ENCODE measurements around the gene LITAFD. TPM values are rescaled to one million over a fixed set of nuclear protein-coding genes. Genes with fewer than 3 reads are reported as not detected.
"Not testable (repeated sequence)": the region's sequence is repeated elsewhere in the genome, so short reads cannot be mapped to it uniquely, and the experiment has no call there.

LITAFD gene
- total RNA-seq, 1 donor from 2014 or later, result not detected

DNA sequence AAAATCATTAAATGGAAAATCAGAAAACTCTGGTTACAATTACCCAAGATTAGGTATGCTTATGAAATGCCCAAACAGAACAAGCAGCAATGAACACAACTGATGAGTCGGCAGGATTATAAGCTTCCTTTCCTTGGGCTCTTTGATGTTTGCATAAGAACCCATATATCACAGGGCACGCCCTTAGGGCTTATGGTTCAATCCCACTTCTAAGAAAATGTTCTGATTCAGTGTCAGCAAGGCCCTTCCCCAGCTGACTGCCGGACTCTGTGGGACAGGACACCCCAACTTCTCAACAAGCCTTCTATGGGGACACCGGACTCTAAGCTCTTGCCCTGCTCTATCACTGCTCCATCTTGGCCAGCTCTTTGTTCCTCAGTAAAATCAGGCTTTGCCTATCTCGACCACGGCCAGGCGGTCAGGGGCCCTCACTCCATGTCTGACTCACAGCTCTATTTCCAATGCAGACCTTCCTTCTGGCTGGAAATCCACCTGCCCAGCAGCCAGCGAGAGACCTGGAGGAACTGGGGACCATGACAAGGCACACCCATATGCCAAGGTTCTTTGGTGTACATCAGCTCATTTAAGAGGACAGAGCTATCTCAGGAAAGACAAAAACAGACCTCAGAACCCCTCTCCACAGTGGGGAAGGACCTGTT, 26.8 kb downstream of the LITAFD start:
- DNase-seq (no peak), ATAC-seq (no peak)
- intact Hi-C loops (cut with micrococcal nuclease), result no loop called here

GRCh38 chr16:8910811-8911210, 28.7 kb downstream of the LITAFD start:
- DNase-seq, result no peak
- ATAC-seq, result no peak
- intact Hi-C loops (cut with micrococcal nuclease), result no loop called here

- ATAC-seq, result no peak
- DNase-seq, result no peak
- intact Hi-C loops (cut with micrococcal nuclease), result no loop called here
These were observed 30.6 kb downstream of the LITAFD start for GRCh38 chr16:8912793-8913192.

GRCh38 chr16:8914098-8914497, 31.9 kb downstream of the LITAFD start:
- DNase-seq, result no peak
- intact Hi-C loops (cut with micrococcal nuclease), result no loop called here
- ATAC-seq, result no peak

- intact Hi-C loops (cut with micrococcal nuclease), result no loop called here
- DNase-seq (no peak), ATAC-seq (no peak)
These were observed 33.7 kb downstream of the LITAFD start for GRCh38 chr16:8915722-8916301.

- intact Hi-C loops (cut with micrococcal nuclease), result no loop called here
- DNase-seq (no peak), ATAC-seq (no peak)
These were observed 34.5 kb downstream of the LITAFD start for GRCh38 chr16:8916541-8917225.

DNA sequence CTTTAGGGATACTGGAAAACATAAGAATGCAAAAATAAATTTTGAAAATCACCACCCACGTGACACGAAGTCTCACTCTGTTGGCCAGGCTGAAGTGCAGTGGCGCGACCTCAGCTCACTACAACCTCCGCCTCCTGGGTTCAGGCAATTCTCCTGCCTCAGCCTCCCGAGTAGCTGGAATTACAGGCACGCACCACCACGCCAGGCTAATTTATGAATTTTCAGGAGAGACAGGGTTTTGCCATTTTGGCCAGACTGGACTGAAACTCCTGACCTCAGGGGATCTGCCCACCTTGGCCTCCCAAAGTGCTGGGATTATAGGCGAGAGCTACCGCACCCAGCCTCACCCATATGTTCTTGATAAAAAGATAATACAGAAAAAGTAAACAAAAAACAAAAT, 35.2 kb downstream of the LITAFD start:
- DNase-seq; intact Hi-C loops (cut with micrococcal nuclease): not testable (repeated sequence)

GRCh38 chr16:8919089-8919933, 37.2 kb downstream of the LITAFD start:
- intact Hi-C loops (cut with micrococcal nuclease), result no loop called here
- DNase-seq (no peak), ATAC-seq (no peak)

More for the DNA sequence above, 35.2 kb downstream of the LITAFD start:
- not testable (repeated sequence) for ATAC-seq

DNA sequence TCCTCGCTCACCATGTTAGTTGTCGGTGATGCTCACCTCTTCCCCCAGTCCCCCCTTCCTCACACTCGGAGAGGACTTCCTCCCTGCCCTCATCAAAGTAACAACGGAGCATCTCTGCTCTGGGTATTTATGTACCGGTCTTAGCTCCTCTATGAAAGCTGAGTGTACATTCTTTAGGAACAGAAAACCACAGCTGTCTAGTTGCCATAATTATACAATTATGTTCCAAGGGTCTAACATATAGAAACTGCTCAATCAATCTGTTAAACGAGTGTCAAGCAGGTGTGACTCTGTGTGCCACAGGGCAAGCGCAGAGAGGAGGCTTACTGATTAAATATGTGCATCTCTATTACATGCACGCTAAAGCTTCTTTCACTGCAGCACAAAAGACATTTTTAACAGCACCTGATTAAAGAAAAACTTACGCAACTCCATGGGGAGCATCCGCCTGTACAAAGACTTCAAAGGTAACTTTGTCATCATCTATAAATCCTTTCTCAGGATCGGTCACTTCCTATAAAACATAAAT, 37.8 kb downstream of the LITAFD start:
- DNase-seq (no peak), ATAC-seq (no peak)
- intact Hi-C loops (cut with micrococcal nuclease), result no loop called here

GRCh38 chr16:8920645-8921346, 38.6 kb downstream of the LITAFD start:
- intact Hi-C loops (cut with micrococcal nuclease), result no loop called here
- no peak for ATAC-seq
- no peak for DNase-seq

GRCh38 chr16:8921347-8921984, 39.3 kb downstream of the LITAFD start:
- no peak for DNase-seq
- intact Hi-C loops (cut with micrococcal nuclease), result no loop called here
- ATAC-seq, result no peak

DNA sequence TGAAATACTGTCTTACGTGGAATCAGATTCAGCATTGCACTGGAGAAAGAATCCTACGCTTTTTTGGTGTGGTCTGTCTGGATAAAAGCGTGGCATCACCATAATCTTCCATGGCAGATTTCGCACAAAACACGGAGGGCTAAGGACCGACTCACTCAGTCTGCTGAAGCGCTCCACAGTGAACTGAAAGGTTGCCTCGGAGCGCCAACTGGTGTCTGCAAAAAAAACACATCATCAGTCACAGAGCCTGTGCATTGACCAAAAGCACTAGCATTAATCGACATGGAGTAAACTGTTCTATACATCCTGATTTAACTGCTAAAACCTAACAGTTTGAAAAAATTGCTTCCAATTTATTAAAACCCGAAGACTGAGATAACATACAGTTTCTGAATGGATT, 41.0 kb downstream of the LITAFD start:
- intact Hi-C loops (cut with micrococcal nuclease), result no loop called here
- DNase-seq (no peak), ATAC-seq (no peak)

DNA sequence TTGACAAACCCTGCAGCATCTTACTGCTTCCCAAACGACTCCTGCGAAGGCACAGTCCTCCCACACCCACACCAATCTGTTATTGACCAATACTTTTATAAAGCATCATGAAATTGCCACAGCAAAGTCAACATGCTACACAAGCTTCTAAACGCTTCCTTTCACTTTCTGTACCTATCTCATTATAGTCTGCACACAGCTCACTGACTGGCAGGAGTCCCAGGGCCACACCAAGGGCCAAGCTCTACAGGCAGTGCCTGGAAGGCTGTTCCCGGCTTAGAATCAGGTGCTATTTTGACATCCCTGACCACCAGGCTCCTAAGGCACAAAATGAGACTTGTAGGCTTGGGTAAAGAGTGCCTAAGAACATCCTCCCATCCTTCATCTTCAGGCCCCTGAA, 42.1 kb downstream of the LITAFD start:
- peak; percentile 90 for ATAC-seq
- peak; percentile 77 for DNase-seq
- intact Hi-C loops (cut with micrococcal nuclease), result no loop called here

DNA sequence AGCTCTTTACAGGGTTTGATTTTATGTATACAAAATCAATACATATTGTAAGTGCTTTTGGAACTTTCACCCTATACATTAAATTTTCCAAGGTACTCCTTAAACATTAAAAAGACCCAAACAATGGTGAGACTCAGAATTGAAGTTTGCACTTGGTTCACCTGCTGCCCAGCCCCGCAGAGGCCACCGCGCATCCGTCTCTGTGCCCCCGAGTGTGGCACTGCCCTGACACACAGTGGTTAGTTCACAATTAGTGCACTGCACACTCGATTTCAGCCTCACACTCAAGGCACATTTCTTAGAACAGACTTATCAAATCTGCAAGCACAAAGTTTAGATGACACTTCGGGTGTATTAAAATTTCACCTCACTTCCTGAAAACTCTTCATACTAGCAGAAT, 43.3 kb downstream of the LITAFD start:
- no peak for ATAC-seq
- intact Hi-C loops (cut with micrococcal nuclease), result no loop called here

DNA sequence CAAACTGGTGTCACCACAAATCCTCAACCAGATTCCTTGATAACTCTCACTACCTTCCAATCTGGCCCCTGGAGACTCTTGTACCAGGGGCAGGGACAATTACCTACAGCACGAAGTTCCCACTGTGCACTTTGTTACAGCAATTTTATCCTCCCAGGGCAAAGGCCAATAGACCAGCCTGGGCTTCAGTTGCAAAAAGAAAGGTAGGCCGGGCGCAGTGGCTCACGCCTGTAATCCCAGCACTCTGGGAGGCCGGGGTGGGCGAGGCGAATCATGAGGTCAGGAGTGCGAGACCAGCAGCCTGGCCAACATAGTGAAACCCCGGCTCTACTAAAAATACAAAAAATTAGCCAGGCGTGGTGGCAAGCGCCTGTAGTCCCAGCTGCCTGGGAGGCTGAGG, 44.7 kb downstream of the LITAFD start:
- ATAC-seq (no peak), DNase-seq (no peak)
- intact Hi-C loops (cut with micrococcal nuclease), result no loop called here

More for the DNA sequence above, 43.3 kb downstream of the LITAFD start:
- DNase-seq, result no peak

GRCh38 chr16:8928467-8928957, 46.4 kb downstream of the LITAFD start:
- intact Hi-C loops (cut with micrococcal nuclease), result no loop called here
- ATAC-seq, result peak; percentile 66
- no peak for DNase-seq

- intact Hi-C loops (cut with micrococcal nuclease), result no loop called here
- DNase-seq, result no peak
- no peak for ATAC-seq
These were observed 47.1 kb downstream of the LITAFD start for GRCh38 chr16:8929086-8929748.

DNA sequence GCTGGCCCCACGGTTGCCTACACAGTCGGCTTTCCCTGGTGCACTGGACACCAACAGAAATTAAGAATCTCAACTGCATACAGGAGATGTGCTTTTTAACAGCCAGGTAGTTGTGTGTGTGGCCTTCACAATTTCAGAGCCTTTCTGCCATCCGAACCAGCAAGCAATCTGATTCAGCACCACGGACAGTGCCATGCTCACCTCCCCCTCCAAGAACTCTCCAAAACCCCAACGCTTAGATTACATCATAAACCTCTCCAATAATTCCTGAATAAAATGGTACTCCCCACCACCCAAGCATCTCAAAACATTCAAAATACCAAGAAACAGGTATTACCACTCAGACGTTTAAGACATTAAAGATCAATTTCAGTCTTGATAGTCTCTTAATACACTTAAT, 49.7 kb downstream of the LITAFD start:
- DNase-seq (peak; percentile 68), ATAC-seq (peak; percentile 42)
- intact Hi-C loops (cut with micrococcal nuclease), result no loop called here

Data from left ventricle myocardium superior (tissue), 1 donor.